ENCODE measurements around the gene GSKIP. TPM values are rescaled to one million over a fixed set of nuclear protein-coding genes. Genes with fewer than 3 reads are reported as not detected.
A peak's percentile ranks its signal among the peaks of the same experiment; 100 is the strongest.

The GSKIP gene
- total and polyA plus RNA-seq, 2 donors from 2014 or later: 13.1 to 30.5 TPM

DNA sequence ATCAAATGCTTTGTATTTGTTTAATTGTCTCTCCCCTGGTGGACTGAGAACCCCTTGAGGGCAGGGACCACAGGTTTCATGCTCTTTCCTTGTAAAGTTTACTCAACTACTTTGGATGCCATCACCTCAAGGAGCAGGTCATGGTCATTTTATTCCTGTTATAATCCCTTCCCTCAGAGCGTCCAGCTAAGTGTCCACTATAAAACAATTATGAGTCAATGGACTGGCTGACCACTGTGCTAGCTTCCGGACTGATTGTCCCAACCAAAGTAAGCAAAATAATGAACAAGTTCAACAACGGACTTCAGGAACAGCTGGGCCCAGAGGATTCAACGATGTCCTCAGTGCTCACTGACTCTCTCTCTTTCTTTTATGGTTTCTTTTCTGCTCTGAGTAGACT lies 46.8 kb downstream of the GSKIP start:
- Histone ChIP-seq H3K4me1 (ENCODE audit: control insufficient read depth in 2 of 3, insufficient read depth in 2 of 3, low read depth in 1 of 3, low read length in 3 of 3) (no peaks in the 10 kb centered on the region), H3K36me3 (ENCODE audit: control insufficient read depth in 2 of 3, insufficient read depth in 3 of 3, low read length in 3 of 3) (no peaks in the 10 kb centered on the region), H3K9me3 (ENCODE audit: control insufficient read depth in 2 of 3, insufficient read depth in 1 of 3, low read length in 3 of 3) (no peaks in the 10 kb centered on the region), H3K27ac (ENCODE audit: low read depth in 2 of 2, low read length in 2 of 2) (no peak overlapping the region), H3K27me3 (ENCODE audit: control insufficient read depth, insufficient read depth, low read length) (no peaks in the 10 kb centered on the region), H3K4me3 (ENCODE audit: low read length in 3 of 3) (no peak overlapping the region), H3K9ac (ENCODE audit: low read length in 3 of 3) (no peak overlapping the region)
- DNase-seq (no peak), FAIRE-seq (no peak)
- intact Hi-C loops (cut with DNase I): loop anchor here (10.0 kb wide), 1 partner anchor 105 kb away; no protein-coding TSS in a partner anchor
- no peak for TF ChIP-seq CTCF (IDR thresholded peaks at IDR 0.05; ENCODE audit: borderline replicate concordance, extremely low read depth, insufficient read depth)

DNA sequence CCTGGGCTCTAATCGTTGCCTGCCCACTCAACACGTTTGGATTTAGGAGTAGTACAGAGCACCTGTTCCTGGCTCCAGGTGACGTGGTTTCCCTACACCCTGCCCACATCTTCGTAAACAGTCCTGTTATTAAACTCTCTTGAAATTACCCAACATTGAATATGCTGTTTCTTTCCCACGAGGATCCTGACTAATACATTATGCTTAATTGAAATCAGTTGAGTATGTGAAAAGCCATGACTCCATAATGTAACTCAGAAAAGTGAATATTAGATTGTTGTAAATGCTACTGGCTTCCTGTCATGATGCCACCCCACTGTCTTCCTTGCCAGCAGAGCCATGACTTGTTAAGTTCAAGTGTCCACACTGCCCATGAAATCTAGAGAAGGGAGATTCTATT lies 50.2 kb downstream of the GSKIP start:
- no peak for TF ChIP-seq CTCF (IDR thresholded peaks at IDR 0.05; ENCODE audit: borderline replicate concordance, extremely low read depth, insufficient read depth)
- Histone ChIP-seq H3K9me3 (ENCODE audit: control insufficient read depth in 2 of 3, insufficient read depth in 1 of 3, low read length in 3 of 3) (no peaks in the 10 kb centered on the region), H3K4me1 (ENCODE audit: control insufficient read depth in 2 of 3, insufficient read depth in 2 of 3, low read depth in 1 of 3, low read length in 3 of 3) (no peaks in the 10 kb centered on the region), H3K9ac (ENCODE audit: low read length in 3 of 3) (no peak overlapping the region), H3K4me3 (ENCODE audit: low read length in 3 of 3) (no peak overlapping the region), H3K36me3 (ENCODE audit: control insufficient read depth in 2 of 3, insufficient read depth in 3 of 3, low read length in 3 of 3) (no peaks in the 10 kb centered on the region), H3K27me3 (ENCODE audit: control insufficient read depth, insufficient read depth, low read length) (no peaks in the 10 kb centered on the region), H3K27ac (ENCODE audit: low read depth in 2 of 2, low read length in 2 of 2) (no peak overlapping the region)
- intact Hi-C loops (cut with DNase I): loop anchor here (10.0 kb wide), 1 partner anchor 109 kb away; no protein-coding TSS in a partner anchor
- DNase-seq (no peak), FAIRE-seq (no peak)

- Histone ChIP-seq H3K4me1 (ENCODE audit: control insufficient read depth in 2 of 3, insufficient read depth in 2 of 3, low read depth in 1 of 3, low read length in 3 of 3) (no peaks in the 10 kb centered on the region), H3K27ac (ENCODE audit: low read depth in 2 of 2, low read length in 2 of 2) (no peak overlapping the region), H3K9me3 (ENCODE audit: control insufficient read depth in 2 of 3, insufficient read depth in 1 of 3, low read length in 3 of 3) (no peaks in the 10 kb centered on the region), H3K4me3 (ENCODE audit: low read length in 3 of 3) (no peak overlapping the region), H3K27me3 (ENCODE audit: control insufficient read depth, insufficient read depth, low read length) (no peaks in the 10 kb centered on the region), H3K9ac (ENCODE audit: low read length in 3 of 3) (no peak overlapping the region), H3K36me3 (ENCODE audit: control insufficient read depth in 2 of 3, insufficient read depth in 3 of 3, low read length in 3 of 3) (no peaks in the 10 kb centered on the region)
- no peak for TF ChIP-seq CTCF (IDR thresholded peaks at IDR 0.05; ENCODE audit: borderline replicate concordance, extremely low read depth, insufficient read depth)
- FAIRE-seq (peak; percentile 97), DNase-seq (no peak)
- intact Hi-C loops (cut with DNase I): loop anchor here (10.0 kb wide), 1 partner anchor 111 kb away; no protein-coding TSS in a partner anchor
Observed at GRCh38 chr14:96415559-96415958, 52.2 kb downstream of the GSKIP start.

- Histone ChIP-seq H3K9me3 (ENCODE audit: control insufficient read depth in 2 of 3, insufficient read depth in 1 of 3, low read length in 3 of 3) (no peaks in the 10 kb centered on the region), H3K4me3 (ENCODE audit: low read length in 3 of 3) (no peak overlapping the region), H3K36me3 (ENCODE audit: control insufficient read depth in 2 of 3, insufficient read depth in 3 of 3, low read length in 3 of 3) (no peaks in the 10 kb centered on the region), H3K27me3 (ENCODE audit: control insufficient read depth, insufficient read depth, low read length) (no peaks in the 10 kb centered on the region), H3K4me1 (ENCODE audit: control insufficient read depth in 2 of 3, insufficient read depth in 2 of 3, low read depth in 1 of 3, low read length in 3 of 3) (no peaks in the 10 kb centered on the region), H3K9ac (ENCODE audit: low read length in 3 of 3) (no peak overlapping the region), H3K27ac (ENCODE audit: low read depth in 2 of 2, low read length in 2 of 2) (no peak overlapping the region)
- intact Hi-C loops (cut with DNase I): loop anchor here (10.0 kb wide), 1 partner anchor 111 kb away; no protein-coding TSS in a partner anchor
- DNase-seq (no peak), FAIRE-seq (no peak)
- no peak for TF ChIP-seq CTCF (IDR thresholded peaks at IDR 0.05; ENCODE audit: borderline replicate concordance, extremely low read depth, insufficient read depth)
Observed at GRCh38 chr14:96416292-96416691, 53.0 kb downstream of the GSKIP start.
